ENCODE data around the gene MGAT3.
"Not testable (repeated sequence)": the region's sequence is repeated elsewhere in the genome, so short reads cannot be mapped to it uniquely, and the experiment has no call there.

MGAT3 gene

GRCh38 chr22:39456522-39457197 lies at the start of gene MGAT3:
Gene MGAT3 (plus strand): TSS chr22:39457012. CDS start chr22:39487348, 30,336 bp downstream.
- no peak for DNase-seq
- in situ Hi-C loops (cut with HindIII; ENCODE audit: low pct_ligation_motif_present, low pct_unique_long_range_greater_than_20kb, low sequenced_read_pairs) = no loop called here

- DNase-seq = no peak
- in situ Hi-C loops (cut with HindIII; ENCODE audit: low pct_ligation_motif_present, low pct_unique_long_range_greater_than_20kb, low sequenced_read_pairs) = no loop called here
These were observed 48.6 kb upstream of the MGAT3 start for GRCh38 chr22:39408173-39408572.

GRCh38 chr22:39408807-39409206 lies 48.0 kb upstream of the MGAT3 start:
- in situ Hi-C loops (cut with HindIII; ENCODE audit: low pct_ligation_motif_present, low pct_unique_long_range_greater_than_20kb, low sequenced_read_pairs) = no loop called here
- DNase-seq = no peak

GRCh38 chr22:39409516-39410029 lies 47.2 kb upstream of the MGAT3 start:
- in situ Hi-C loops (cut with HindIII; ENCODE audit: low pct_ligation_motif_present, low pct_unique_long_range_greater_than_20kb, low sequenced_read_pairs) = no loop called here
- no peak for DNase-seq

- in situ Hi-C loops (cut with HindIII; ENCODE audit: low pct_ligation_motif_present, low pct_unique_long_range_greater_than_20kb, low sequenced_read_pairs) = no loop called here
- DNase-seq = no peak
These were observed 46.5 kb upstream of the MGAT3 start for GRCh38 chr22:39410264-39410663.

- in situ Hi-C loops (cut with HindIII; ENCODE audit: low pct_ligation_motif_present, low pct_unique_long_range_greater_than_20kb, low sequenced_read_pairs); DNase-seq: not testable (repeated sequence)
These were observed 44.9 kb upstream of the MGAT3 start for GRCh38 chr22:39411828-39412365.

GRCh38 chr22:39413204-39413603 lies 43.6 kb upstream of the MGAT3 start:
- in situ Hi-C loops (cut with HindIII; ENCODE audit: low pct_ligation_motif_present, low pct_unique_long_range_greater_than_20kb, low sequenced_read_pairs); DNase-seq: not testable (repeated sequence)

- no peak for DNase-seq
- in situ Hi-C loops (cut with HindIII; ENCODE audit: low pct_ligation_motif_present, low pct_unique_long_range_greater_than_20kb, low sequenced_read_pairs) = no loop called here
These were observed 42.4 kb upstream of the MGAT3 start for GRCh38 chr22:39414377-39414776.

- in situ Hi-C loops (cut with HindIII; ENCODE audit: low pct_ligation_motif_present, low pct_unique_long_range_greater_than_20kb, low sequenced_read_pairs) = no loop called here
- DNase-seq = no peak
These were observed 41.9 kb upstream of the MGAT3 start for GRCh38 chr22:39414886-39415285.

GRCh38 chr22:39415506-39415905 lies 41.3 kb upstream of the MGAT3 start:
- in situ Hi-C loops (cut with HindIII; ENCODE audit: low pct_ligation_motif_present, low pct_unique_long_range_greater_than_20kb, low sequenced_read_pairs) = no loop called here
- DNase-seq = no peak

GRCh38 chr22:39416319-39416718 lies 40.5 kb upstream of the MGAT3 start:
- in situ Hi-C loops (cut with HindIII; ENCODE audit: low pct_ligation_motif_present, low pct_unique_long_range_greater_than_20kb, low sequenced_read_pairs) = no loop called here
- DNase-seq = no peak

GRCh38 chr22:39417641-39418040 lies 39.2 kb upstream of the MGAT3 start:
- in situ Hi-C loops (cut with HindIII; ENCODE audit: low pct_ligation_motif_present, low pct_unique_long_range_greater_than_20kb, low sequenced_read_pairs) = no loop called here
- DNase-seq = no peak

GRCh38 chr22:39418696-39419095 lies 38.1 kb upstream of the MGAT3 start:
- in situ Hi-C loops (cut with HindIII; ENCODE audit: low pct_ligation_motif_present, low pct_unique_long_range_greater_than_20kb, low sequenced_read_pairs) = no loop called here
- no peak for DNase-seq

- no peak for DNase-seq
- in situ Hi-C loops (cut with HindIII; ENCODE audit: low pct_ligation_motif_present, low pct_unique_long_range_greater_than_20kb, low sequenced_read_pairs) = no loop called here
These were observed 37.7 kb upstream of the MGAT3 start for GRCh38 chr22:39419096-39419495.

- in situ Hi-C loops (cut with HindIII; ENCODE audit: low pct_ligation_motif_present, low pct_unique_long_range_greater_than_20kb, low sequenced_read_pairs) = no loop called here
- DNase-seq = no peak
These were observed 36.9 kb upstream of the MGAT3 start for GRCh38 chr22:39419911-39420310.

- DNase-seq = no peak
- in situ Hi-C loops (cut with HindIII; ENCODE audit: low pct_ligation_motif_present, low pct_unique_long_range_greater_than_20kb, low sequenced_read_pairs) = no loop called here
These were observed 35.1 kb upstream of the MGAT3 start for GRCh38 chr22:39421691-39422090.

- DNase-seq = no peak
- in situ Hi-C loops (cut with HindIII; ENCODE audit: low pct_ligation_motif_present, low pct_unique_long_range_greater_than_20kb, low sequenced_read_pairs) = no loop called here
These were observed 34.7 kb upstream of the MGAT3 start for GRCh38 chr22:39422101-39422500.

- DNase-seq = no peak
- in situ Hi-C loops (cut with HindIII; ENCODE audit: low pct_ligation_motif_present, low pct_unique_long_range_greater_than_20kb, low sequenced_read_pairs) = no loop called here
These were observed 34.1 kb upstream of the MGAT3 start for GRCh38 chr22:39422721-39423120.

- in situ Hi-C loops (cut with HindIII; ENCODE audit: low pct_ligation_motif_present, low pct_unique_long_range_greater_than_20kb, low sequenced_read_pairs) = no loop called here
- DNase-seq = no peak
These were observed 32.8 kb upstream of the MGAT3 start for GRCh38 chr22:39423976-39424375.

GRCh38 chr22:39426380-39427043 lies 30.3 kb upstream of the MGAT3 start:
- in situ Hi-C loops (cut with HindIII; ENCODE audit: low pct_ligation_motif_present, low pct_unique_long_range_greater_than_20kb, low sequenced_read_pairs) = no loop called here
- DNase-seq = no peak
